Chondrocyte (in vitro differentiated cells): ENCODE measurements around the gene COL9A2. TPM values are rescaled to one million over a fixed set of nuclear protein-coding genes. Genes with fewer than 3 reads are reported as not detected.

Experiments
- DNase-seq: peaks from one replicate; pipeline ENCODE4 v3.0.0; 2021; ENCODE audit warnings: mixed read lengths, low spot score
- H3K27ac Mint-ChIP-seq: one replicate; pipeline ENCODE4 v1.8.0; 2021; ENCODE audit warnings: mild to moderate bottlenecking, moderate library complexity, mixed read lengths; ENCODE audit not compliant: unreplicated experiment
- H3K27me3 Mint-ChIP-seq: 2 replicates; pipeline ENCODE4 v1.8.0; 2021; ENCODE audit warnings: low read depth, mixed read lengths
- H3K36me3 Mint-ChIP-seq: 2 replicates; pipeline ENCODE4 v1.8.0; 2021; ENCODE audit warnings: low read depth, mixed read lengths
- H3K4me1 Mint-ChIP-seq: 2 replicates; pipeline ENCODE4 v1.8.0; 2021; ENCODE audit warnings: low read depth, mild to moderate bottlenecking, mixed read lengths
- H3K4me3 Mint-ChIP-seq: one replicate; pipeline ENCODE4 v1.8.0; 2021; ENCODE audit warnings: mild to moderate bottlenecking, moderate library complexity, mixed read lengths; ENCODE audit not compliant: unreplicated experiment
- H3K9me3 Mint-ChIP-seq: 2 replicates; pipeline ENCODE4 v1.8.0; 2021; ENCODE audit warnings: low read depth, mixed read lengths
- total RNA-seq: library from RNA; stranded (reverse); gene quantifications from 3 replicates; pipeline ENCODE4 v1.2.1, GENCODE V29; 2021
- TF ChIP-seq, protein P1 (sequence below): fragments of 200-600 bp; sonication (generic); IDR thresholded peaks from 2 replicates; pipeline ENCODE4 v1.5.0; 2021; ENCODE audit warnings: antibody characterized with exemption, mild to moderate bottlenecking, moderate library complexity

The COL9A2 gene
- total RNA-seq, 1 donor from 2014 or later, result 9.9 TPM

DNA sequence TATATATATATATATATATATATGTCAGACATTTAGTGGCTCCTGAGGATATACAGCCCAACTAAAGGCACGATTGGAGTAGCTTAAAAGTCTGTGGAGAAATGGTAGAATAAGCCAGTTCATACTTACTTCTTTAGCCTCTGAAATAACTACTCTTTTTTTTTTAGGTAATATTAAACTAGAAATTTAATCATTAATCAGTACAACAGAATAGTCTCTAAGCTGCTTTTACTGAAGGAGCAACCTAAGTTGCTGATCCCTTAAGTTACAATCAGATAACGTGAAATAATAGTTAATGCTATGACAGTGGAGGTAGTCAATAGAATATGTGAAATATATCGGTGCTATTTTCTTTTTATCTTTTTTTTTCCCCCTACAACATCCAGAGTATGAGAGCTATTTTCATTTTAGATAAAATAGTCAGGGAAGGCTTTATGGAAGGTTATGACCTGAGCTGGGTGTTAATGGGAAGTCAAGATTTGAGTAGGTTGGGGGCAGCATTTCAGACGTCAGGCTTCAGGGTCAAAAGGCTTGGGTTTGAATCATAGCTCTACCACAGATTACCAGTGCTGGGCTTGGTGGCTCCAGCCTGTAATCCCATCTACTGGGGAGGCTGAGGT lies 43.4 kb downstream of the COL9A2 start:
- no peak overlapping the region for H3K4me3 Mint-ChIP-seq
- DNase-seq, result no peak
- peak overlapping the region; percentile 68 for H3K27ac Mint-ChIP-seq
- TF ChIP-seq, protein P1, sequence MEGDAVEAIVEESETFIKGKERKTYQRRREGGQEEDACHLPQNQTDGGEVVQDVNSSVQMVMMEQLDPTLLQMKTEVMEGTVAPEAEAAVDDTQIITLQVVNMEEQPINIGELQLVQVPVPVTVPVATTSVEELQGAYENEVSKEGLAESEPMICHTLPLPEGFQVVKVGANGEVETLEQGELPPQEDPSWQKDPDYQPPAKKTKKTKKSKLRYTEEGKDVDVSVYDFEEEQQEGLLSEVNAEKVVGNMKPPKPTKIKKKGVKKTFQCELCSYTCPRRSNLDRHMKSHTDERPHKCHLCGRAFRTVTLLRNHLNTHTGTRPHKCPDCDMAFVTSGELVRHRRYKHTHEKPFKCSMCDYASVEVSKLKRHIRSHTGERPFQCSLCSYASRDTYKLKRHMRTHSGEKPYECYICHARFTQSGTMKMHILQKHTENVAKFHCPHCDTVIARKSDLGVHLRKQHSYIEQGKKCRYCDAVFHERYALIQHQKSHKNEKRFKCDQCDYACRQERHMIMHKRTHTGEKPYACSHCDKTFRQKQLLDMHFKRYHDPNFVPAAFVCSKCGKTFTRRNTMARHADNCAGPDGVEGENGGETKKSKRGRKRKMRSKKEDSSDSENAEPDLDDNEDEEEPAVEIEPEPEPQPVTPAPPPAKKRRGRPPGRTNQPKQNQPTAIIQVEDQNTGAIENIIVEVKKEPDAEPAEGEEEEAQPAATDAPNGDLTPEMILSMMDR, result no peak
- H3K9me3 Mint-ChIP-seq, result no peaks in the 10 kb centered on the region
- H3K4me1 Mint-ChIP-seq, result peaks cover 4% of the 10 kb centered on the region
- peaks cover 31% of the 10 kb centered on the region for H3K36me3 Mint-ChIP-seq
- H3K27me3 Mint-ChIP-seq, result no peaks in the 10 kb centered on the region

DNA sequence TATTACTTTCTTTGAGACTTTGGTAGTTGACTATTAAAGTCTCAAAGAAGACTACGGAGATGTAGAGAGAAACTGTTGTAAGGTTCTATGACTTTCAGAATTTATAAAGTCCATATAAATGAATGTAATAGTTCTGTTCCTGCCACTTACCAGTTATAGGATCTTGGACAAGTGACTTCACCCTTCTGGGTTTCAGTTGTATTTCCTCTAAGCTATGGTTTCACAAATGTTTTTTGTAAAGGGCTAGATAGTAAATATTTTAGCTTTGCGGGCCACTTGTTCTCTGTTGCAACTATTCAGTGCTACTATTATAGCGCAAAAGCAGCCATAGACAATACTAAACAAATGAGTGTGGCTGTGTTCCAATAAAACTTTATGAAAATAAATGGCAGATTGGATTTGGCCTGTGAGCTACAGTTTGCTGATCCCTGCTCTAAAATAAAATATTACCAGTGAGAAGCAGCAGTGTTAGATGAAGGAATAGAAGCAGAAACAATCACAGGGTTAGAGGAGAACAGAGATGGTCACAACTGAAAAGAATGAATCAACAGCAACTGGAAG lies 44.4 kb downstream of the COL9A2 start:
- H3K4me3 Mint-ChIP-seq, result no peak overlapping the region
- H3K4me1 Mint-ChIP-seq, result peaks cover 11% of the 10 kb centered on the region

DNA sequence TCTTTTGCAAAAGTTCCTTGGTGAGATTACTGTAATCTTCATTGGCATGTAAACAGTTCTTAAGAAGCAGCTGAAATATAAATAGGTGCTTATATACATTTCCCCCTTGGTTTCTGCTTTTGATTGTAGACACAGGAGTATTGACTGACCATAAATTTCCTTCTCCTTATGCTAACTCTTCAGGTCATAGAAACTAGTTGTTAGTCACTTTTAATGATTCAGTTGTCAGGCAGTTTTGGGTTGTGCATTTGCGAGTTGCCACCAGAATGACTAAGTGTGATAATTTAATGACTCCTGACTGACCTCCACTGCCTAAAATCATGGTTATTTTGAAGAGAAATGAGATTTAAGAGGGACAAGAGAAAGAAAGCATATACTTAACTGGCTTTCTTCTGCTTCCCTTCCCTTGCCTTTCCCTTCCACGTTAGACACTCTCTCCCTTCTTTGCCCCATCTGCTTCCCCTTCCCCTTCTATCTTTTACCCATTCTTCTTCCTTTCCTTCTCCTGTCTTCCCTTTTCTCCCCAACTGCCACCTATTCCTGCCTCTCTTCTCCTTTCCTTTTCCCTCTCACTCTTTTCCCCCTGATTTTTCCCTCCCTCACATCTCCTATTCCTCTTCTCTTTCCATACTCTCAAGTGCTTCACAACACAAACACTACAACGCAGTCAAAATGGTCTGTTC lies 46.8 kb downstream of the COL9A2 start:
- H3K4me3 Mint-ChIP-seq, result no peak overlapping the region
- H3K27me3 Mint-ChIP-seq, result no peaks in the 10 kb centered on the region
- peak overlapping the region; percentile 79 for H3K27ac Mint-ChIP-seq
- peaks cover 30% of the 10 kb centered on the region for H3K36me3 Mint-ChIP-seq
- TF ChIP-seq, protein P1, result no peak
- peaks cover 26% of the 10 kb centered on the region for H3K4me1 Mint-ChIP-seq
- H3K9me3 Mint-ChIP-seq, result no peaks in the 10 kb centered on the region
- no peak for DNase-seq

More for the DNA sequence above, 44.4 kb downstream of the COL9A2 start:
- Mint-ChIP-seq H3K9me3 (no peaks in the 10 kb centered on the region), H3K27ac (no peak overlapping the region), H3K27me3 (no peaks in the 10 kb centered on the region), H3K36me3 (peaks cover 33% of the 10 kb centered on the region)
- DNase-seq, result no peak
- TF ChIP-seq, protein P1, result no peak

DNA sequence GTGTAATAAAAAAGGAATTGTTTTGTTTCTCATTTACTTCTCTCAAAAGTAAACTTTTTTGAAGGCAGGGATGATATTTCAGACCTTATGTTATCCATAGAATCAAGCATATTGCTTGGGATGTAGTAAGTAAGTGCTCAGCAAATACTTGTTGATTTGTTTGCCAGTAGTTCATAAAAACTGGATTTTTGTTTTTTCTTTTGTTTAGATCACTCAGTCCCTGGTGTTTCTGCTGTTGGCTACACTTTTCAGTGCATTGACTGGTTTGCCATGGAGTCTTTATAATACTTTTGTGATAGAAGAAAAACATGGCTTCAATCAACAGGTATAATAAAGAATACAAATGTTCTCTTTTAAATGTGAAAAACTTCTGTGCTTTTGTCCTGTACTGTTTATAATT lies 48.9 kb downstream of the COL9A2 start:
- no peaks in the 10 kb centered on the region for H3K9me3 Mint-ChIP-seq
- TF ChIP-seq, protein P1, result no peak
- H3K27me3 Mint-ChIP-seq, result no peaks in the 10 kb centered on the region
- peaks cover 27% of the 10 kb centered on the region for H3K36me3 Mint-ChIP-seq
- DNase-seq, result no peak
- peak overlapping the region; percentile 96 for H3K27ac Mint-ChIP-seq
- no peak overlapping the region for H3K4me3 Mint-ChIP-seq
- peaks cover 32% of the 10 kb centered on the region for H3K4me1 Mint-ChIP-seq

DNA sequence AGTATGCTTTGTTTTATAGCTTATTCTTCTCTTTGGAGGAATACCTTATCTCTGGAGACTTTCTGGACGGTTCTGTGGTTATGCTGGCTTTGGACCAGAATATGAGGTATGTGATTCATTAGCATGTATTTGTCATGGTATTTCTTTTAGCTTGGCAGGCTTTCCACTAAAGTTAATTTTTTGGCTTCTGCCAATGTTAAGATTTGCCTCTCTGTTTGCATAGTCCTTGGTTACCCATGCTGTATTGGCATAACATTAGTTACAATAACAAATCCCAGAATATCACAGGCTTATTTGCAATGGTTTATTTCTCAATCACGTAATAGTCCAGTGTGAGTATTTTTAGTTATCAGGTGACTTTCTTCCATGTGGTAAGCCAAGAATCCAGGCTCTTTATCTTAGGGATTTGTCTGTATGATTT lies 49.3 kb downstream of the COL9A2 start:
- Mint-ChIP-seq H3K27ac (peak overlapping the region; percentile 96), H3K36me3 (peaks cover 27% of the 10 kb centered on the region), H3K4me3 (no peak overlapping the region), H3K4me1 (peaks cover 36% of the 10 kb centered on the region), H3K27me3 (no peaks in the 10 kb centered on the region), H3K9me3 (no peaks in the 10 kb centered on the region)
- DNase-seq, result no peak
- TF ChIP-seq, protein P1, result no peak
